Daoy (cell line): ENCODE results near the gene USP34. TPM values are rescaled to one million over a fixed set of nuclear protein-coding genes. Genes with fewer than 3 reads are reported as not detected.
"Not testable (repeated sequence)": the region's sequence is repeated elsewhere in the genome, so short reads cannot be mapped to it uniquely, and the experiment has no call there.

ENCODE experiments used
- DNase-seq: peaks from one replicate; pipeline ENCODE4 v3.0.0-alpha.2; 2015; ENCODE audit warnings: low read depth
- total RNA-seq: library from RNA; depleted of rRNA; stranded (reverse); fragments of >200 nt; shearing (Covaris generic); gene quantifications from 2 replicates; pipeline ENCODE4 v1.2.3, GENCODE V29; 2014

USP34 gene
- total RNA-seq, 1 experiment from 2014 or later, result 56.5 TPM

- no peak for DNase-seq
Measured at GRCh38 chr2:61252031-61252430, 218.9 kb downstream of the USP34 start.

- DNase-seq, result no peak
Measured at GRCh38 chr2:61249521-61250071, 221.3 kb downstream of the USP34 start.

GRCh38 chr2:61247204-61247812, 223.6 kb downstream of the USP34 start:
- no peak for DNase-seq

- no peak for DNase-seq
Measured at GRCh38 chr2:61244694-61245093, 226.2 kb downstream of the USP34 start.

GRCh38 chr2:61241266-61241665, 229.6 kb downstream of the USP34 start:
- no peak for DNase-seq

- DNase-seq, result no peak
Measured at GRCh38 chr2:61238219-61239012, 232.5 kb downstream of the USP34 start.

GRCh38 chr2:61235716-61236115, 235.2 kb downstream of the USP34 start:
- DNase-seq, result no peak

GRCh38 chr2:61233581-61233980, 237.3 kb downstream of the USP34 start:
- no peak for DNase-seq

- no peak for DNase-seq
Measured at GRCh38 chr2:61229936-61230335, 241.0 kb downstream of the USP34 start.

- DNase-seq, result no peak
Measured at GRCh38 chr2:61222567-61222966, 248.3 kb downstream of the USP34 start.

- no peak for DNase-seq
Measured at GRCh38 chr2:61221819-61222218, 249.1 kb downstream of the USP34 start.

- no peak for DNase-seq
Measured at GRCh38 chr2:61220768-61221167, 250.1 kb downstream of the USP34 start.

GRCh38 chr2:61218817-61219170, 252.1 kb downstream of the USP34 start:
- DNase-seq, result no peak

- DNase-seq, result no peak
Measured at GRCh38 chr2:61218076-61218816, 252.6 kb downstream of the USP34 start.

GRCh38 chr2:61214171-61214570, 256.7 kb downstream of the USP34 start:
- no peak for DNase-seq

- no peak for DNase-seq
Measured at GRCh38 chr2:61210332-61210981, 260.4 kb downstream of the USP34 start.

GRCh38 chr2:61205132-61205531, 265.8 kb downstream of the USP34 start:
- no peak for DNase-seq

- no peak for DNase-seq
Measured at GRCh38 chr2:61196671-61197070, 274.2 kb downstream of the USP34 start.

GRCh38 chr2:61194646-61195045, 276.2 kb downstream of the USP34 start:
- not testable (repeated sequence) for DNase-seq

- DNase-seq, result no peak
Measured at GRCh38 chr2:61193670-61194561, 277.0 kb downstream of the USP34 start.

GRCh38 chr2:61187085-61187484, 283.8 kb downstream of the USP34 start:
- no peak for DNase-seq
